Thoracic aorta (tissue), 2 donors: ENCODE data around the gene ANO5. TPM values are rescaled to one million over a fixed set of nuclear protein-coding genes. Genes with fewer than 3 reads are reported as not detected.
"Not testable (repeated sequence)": the region's sequence is repeated elsewhere in the genome, so short reads cannot be mapped to it uniquely, and the experiment has no call there.

Experiments
- ATAC-seq: fragments of 150-250 bp; one replicate; pipeline ENCODE4 v1.8.0; 2017; ENCODE audit warnings: low read depth; ENCODE audit not compliant: insufficient number of reproducible peaks, low FRiP score
- DNase-seq: peaks from one replicate; pipeline ENCODE4 v3.0.0-alpha.2; 2020; ENCODE audit warnings: low spot score
- H3K27ac ChIP-seq, 2 donors: fragments of 200-600 bp; sonication (generic); 1 replicate in 1 of 2; 2 replicates in 1 of 2; pipeline ENCODE4 v1.5.1; 2016; ENCODE audit warnings: mild to moderate bottlenecking in 2 of 2, moderate library complexity in 2 of 2
- H3K27me3 ChIP-seq: fragments of 200-600 bp; sonication (generic); replicated peaks from 2 replicates; pipeline ENCODE4 v1.6.0; 2016; ENCODE audit warnings: mild to moderate bottlenecking; ENCODE audit not compliant: insufficient read depth
- H3K36me3 ChIP-seq: fragments of 200-600 bp; sonication (generic); one replicate; pipeline ENCODE4 v1.5.1; 2016
- H3K4me1 ChIP-seq, 2 donors: fragments of 200-600 bp; sonication (generic); 1 replicate in 1 of 2; 2 replicates in 1 of 2; pipeline versions ENCODE4 v1.5.1 to v1.6.0; 2016; ENCODE audit warnings: low read depth in 2 of 2, mild to moderate bottlenecking in 1 of 2; ENCODE audit not compliant: control insufficient read depth in 1 of 2
- H3K4me3 ChIP-seq: fragments of 200-600 bp; sonication (generic); 2 replicates; pipeline ENCODE4 v1.5.1; 2016; ENCODE audit warnings: mild to moderate bottlenecking
- H3K9me3 ChIP-seq: fragments of 200-600 bp; sonication (generic); 2 replicates; pipeline ENCODE4 v1.5.1; 2016
- CTCF ChIP-seq: fragments of 200-600 bp; sonication (generic); IDR thresholded peaks from one replicate; pipeline ENCODE4 v1.5.1; 2019; ENCODE audit warnings: antibody characterized with exemption
- total RNA-seq, 2 donors: library from RNA; depleted of rRNA; stranded (reverse); fragments of >200 nt; gene quantifications; one replicate each; pipeline versions ENCODE4 v1.1.0 to v1.2.3, GENCODE V29; 2016

ANO5 gene
- total RNA-seq, 2 donors from 2014 or later = 6.5 to 7.9 TPM

GRCh38 chr11:22276535-22276934 lies 83.7 kb downstream of the ANO5 start:
- Histone ChIP-seq H3K4me1 (no peaks in the 10 kb centered on the region), H3K9me3 (no peaks in the 10 kb centered on the region), H3K36me3 (no peaks in the 10 kb centered on the region), H3K27me3 (no peaks in the 10 kb centered on the region), H3K27ac (no peak overlapping the region), H3K4me3 (no peak overlapping the region)
- no peak for ATAC-seq
- DNase-seq = no peak
- TF ChIP-seq CTCF = no peak

- not testable (repeated sequence) for H3K36me3 ChIP-seq
These were observed 92.1 kb downstream of the ANO5 start for GRCh38 chr11:22284991-22285390.

GRCh38 chr11:22302368-22302767 lies 109.5 kb downstream of the ANO5 start:
- Histone ChIP-seq H3K36me3 (no peaks in the 10 kb centered on the region), H3K4me1 (no peaks in the 10 kb centered on the region), H3K4me3 (no peak overlapping the region), H3K9me3 (no peaks in the 10 kb centered on the region), H3K27me3 (no peaks in the 10 kb centered on the region), H3K27ac (no peak overlapping the region)
- TF ChIP-seq CTCF = no peak
- DNase-seq (no peak), ATAC-seq (no peak)

More at GRCh38 chr11:22284991-22285390, 92.1 kb downstream of the ANO5 start:
- H3K9me3 ChIP-seq, H3K27ac ChIP-seq, H3K4me3 ChIP-seq, H3K4me1 ChIP-seq, H3K27me3 ChIP-seq, DNase-seq, ATAC-seq: not testable (repeated sequence)

GRCh38 chr11:22304337-22304961 lies 111.6 kb downstream of the ANO5 start:
- H3K4me1 ChIP-seq = no peaks in the 10 kb centered on the region

GRCh38 chr11:22317656-22318055 lies 124.8 kb downstream of the ANO5 start:
- Histone ChIP-seq H3K9me3 (no peaks in the 10 kb centered on the region), H3K27me3 (no peaks in the 10 kb centered on the region), H3K36me3 (no peaks in the 10 kb centered on the region), H3K4me1 (no peaks in the 10 kb centered on the region), H3K27ac (no peak overlapping the region), H3K4me3 (no peak overlapping the region)
- TF ChIP-seq CTCF = no peak
- no peak for ATAC-seq
- DNase-seq = no peak

More at GRCh38 chr11:22304337-22304961, 111.6 kb downstream of the ANO5 start:
- Histone ChIP-seq H3K4me3 (no peak overlapping the region), H3K27ac (no peak overlapping the region), H3K36me3 (no peaks in the 10 kb centered on the region), H3K27me3 (no peaks in the 10 kb centered on the region), H3K9me3 (no peaks in the 10 kb centered on the region)
- no peak for ATAC-seq
- TF ChIP-seq CTCF = peak; percentile 63
- DNase-seq = no peak

- H3K9me3 ChIP-seq = no peaks in the 10 kb centered on the region
- no peak for TF ChIP-seq CTCF
- H3K4me1 ChIP-seq = no peaks in the 10 kb centered on the region
- no peak overlapping the region for H3K27ac ChIP-seq
- no peaks in the 10 kb centered on the region for H3K27me3 ChIP-seq
- no peaks in the 10 kb centered on the region for H3K36me3 ChIP-seq
- H3K4me3 ChIP-seq = no peak overlapping the region
- DNase-seq (no peak), ATAC-seq (no peak)
These were observed 138.9 kb downstream of the ANO5 start for GRCh38 chr11:22331771-22332170.
